HepG2 (cell line): ENCODE data around the gene MFRP. TPM values are rescaled to one million over a fixed set of nuclear protein-coding genes. Genes with fewer than 3 reads are reported as not detected.

Source experiments
- ATF6 ChIP-seq: sonication (generic); formaldehyde crosslinking; conservative IDR thresholded peaks from 2 replicates; pipeline ENCODE4 v1.4.0; 2020; ENCODE audit warnings: missing genetic modification reagents
- ATF7-NPFF ChIP-seq: sonication (generic); formaldehyde crosslinking; IDR thresholded peaks from 2 replicates; pipeline ENCODE4 v1.8.1; 2023; ENCODE audit warnings: mild to moderate bottlenecking, low read depth, missing genetic modification reagents, moderate library complexity
- CCAR2 ChIP-seq: fragments of 200-400 bp; formaldehyde crosslinking; optimal IDR thresholded peaks from 2 replicates; pipeline ENCODE3; 2018; ENCODE audit warnings: low read depth, mild to moderate bottlenecking, low read length, moderate library complexity
- E2F1 ChIP-seq: sonication (generic); formaldehyde crosslinking; IDR thresholded peaks from 2 replicates; pipeline ENCODE4 v1.5.0; 2020; ENCODE audit warnings: missing genetic modification reagents
- ELK4 ChIP-seq: sonication (generic); formaldehyde crosslinking; IDR thresholded peaks from 2 replicates; pipeline ENCODE4 v1.9.0; 2021; ENCODE audit warnings: missing genetic modification reagents, borderline replicate concordance
- GTF2F1 ChIP-seq: fragments of 150-350 bp; IDR thresholded peaks from 2 replicates; pipeline ENCODE4 v1.6.1; 2014; ENCODE audit warnings: low read length
- HES4 ChIP-seq: sonication (generic); formaldehyde crosslinking; IDR thresholded peaks from 2 replicates; pipeline ENCODE4 v1.9.0; 2021; ENCODE audit warnings: mild to moderate bottlenecking, missing genetic modification reagents, borderline replicate concordance
- HHEX ChIP-seq: IDR thresholded peaks from 2 replicates; pipeline ENCODE4 v1.6.1; 2016; ENCODE audit warnings: control low read depth
- MBD4 ChIP-seq: IDR thresholded peaks from 2 replicates; pipeline ENCODE4 v1.6.1; 2012; ENCODE audit warnings: low read length, inconsistent platforms, borderline replicate concordance
- NFKB2 ChIP-seq: sonication (generic); formaldehyde crosslinking; IDR thresholded peaks from 2 replicates; pipeline ENCODE4 v1.4.0; 2020; ENCODE audit warnings: missing genetic modification reagents, borderline replicate concordance
- NFRKB ChIP-seq: fragments of 450-650 bp; IDR thresholded peaks from 2 replicates; pipeline ENCODE4 v1.6.1; 2017
- NR2F6 ChIP-seq, 2 experiments: IDR thresholded peaks; 2 replicates each; pipeline ENCODE4 v1.6.1; 2016; ENCODE audit warnings: antibody characterized with exemption in 1 of 2, mild to moderate bottlenecking in 1 of 2
- REXO4 ChIP-seq: sonication (generic); formaldehyde crosslinking; IDR thresholded peaks from 2 replicates; pipeline ENCODE4 v1.8.0; 2022; ENCODE audit warnings: missing genetic modification reagents, mild to moderate bottlenecking, borderline replicate concordance
- SIN3B ChIP-seq: fragments of 150-350 bp; IDR thresholded peaks from 2 replicates; pipeline ENCODE4 v1.6.1; 2014; ENCODE audit warnings: low read length
- SMAD1 ChIP-seq: sonication (generic); formaldehyde crosslinking; IDR thresholded peaks from 2 replicates; pipeline ENCODE4 v1.4.0; 2020; ENCODE audit warnings: missing genetic modification reagents, low read depth, mild to moderate bottlenecking, borderline replicate concordance
- SOX6 ChIP-seq, 2 experiments: fragments of 450-650 bp in 1 of 2; sonication (generic) in 1 of 2; formaldehyde crosslinking in 1 of 2; IDR thresholded peaks; 2 replicates each; pipeline versions ENCODE4 v1.4.0 to v1.6.1; 2017 to 2020; ENCODE audit warnings: antibody characterized with exemption in 1 of 2, mild to moderate bottlenecking in 1 of 2, missing genetic modification reagents in 1 of 2
- SP2 ChIP-seq: sonication (generic); formaldehyde crosslinking; IDR thresholded peaks from 2 replicates; pipeline ENCODE4 v1.5.1; 2020; ENCODE audit warnings: mild to moderate bottlenecking, missing genetic modification reagents
- TEF ChIP-seq: sonication (generic); formaldehyde crosslinking; IDR thresholded peaks from 2 replicates; pipeline ENCODE4 v1.5.0; 2020; ENCODE audit warnings: missing genetic modification reagents
- ZBTB20 ChIP-seq: sonication (generic); formaldehyde crosslinking; IDR thresholded peaks from 2 replicates; pipeline ENCODE4 v1.8.1; 2023; ENCODE audit warnings: missing genetic modification reagents, low read depth, mild to moderate bottlenecking, borderline replicate concordance
- ZFP91 ChIP-seq: sonication (generic); formaldehyde crosslinking; IDR thresholded peaks from 2 replicates; pipeline ENCODE4 v1.9.0; 2022; ENCODE audit warnings: missing genetic modification reagents, mild to moderate bottlenecking, borderline replicate concordance
- ZNF225 ChIP-seq: sonication (generic); formaldehyde crosslinking; IDR thresholded peaks from 2 replicates; pipeline ENCODE4 v1.4.0; 2020; ENCODE audit warnings: mild to moderate bottlenecking, missing genetic modification reagents
- ZNF576 ChIP-seq: sonication (generic); formaldehyde crosslinking; IDR thresholded peaks from 2 replicates; pipeline ENCODE4 v1.4.0; 2020; ENCODE audit warnings: mild to moderate bottlenecking, missing genetic modification reagents
- polyA plus RNA-seq, 8 experiments: library from polyadenylated mRNA; depleted of rRNA in 3 of 8; stranded (reverse) in 7 of 8; unstranded in 1 of 8; fragments of >200 nt; fragmentation: Illumina TruSeq in 4 of 8; extraction: Trizol in 4 of 8; gene quantifications; 2 replicates each; pipeline versions ENCODE4 v1.2.1 to v1.2.3, GENCODE V29; 2011 to 2016; ENCODE audit warnings: low read depth in 4 of 8, missing spikeins in 1 of 8, mixed read lengths in 1 of 8; ENCODE audit not compliant: insufficient read depth in 1 of 8
- total RNA-seq, 5 experiments: library from RNA; depleted of rRNA; stranded (reverse); fragments of >200 nt; fragmentation: Illumina TruSeq; extraction: Trizol; gene quantifications; 2 replicates each; pipeline ENCODE4 v1.2.3, GENCODE V29; 2016; ENCODE audit warnings: low read depth in 1 of 5

MFRP gene
- total and polyA plus RNA-seq, 2 of the 13 experiments (the other 11 are each of a cell fraction or from before 2014, with no cell fraction given), result not detected

GRCh38 chr11:119316729-119317591, 29.5 kb downstream of the MFRP start, which contains the start of gene MCAM (continued):
- no peak for TF ChIP-seq NR2F6 (IDR thresholded peaks at IDR 0.05)
- TF ChIP-seq NR2F6 (CRISPR knock-in tag; IDR thresholded peaks at IDR 0.05), result no peak
- no peak for TF ChIP-seq HES4 (CRISPR knock-in tag)
- TF ChIP-seq SMAD1 (CRISPR knock-in tag), result no peak
- TF ChIP-seq NFKB2 (CRISPR knock-in tag), result peak; percentile 12; the same call in 1 of the 2 replicates
- TF ChIP-seq ZFP91 (CRISPR knock-in tag), result peak; percentile 60; the same call in 1 of the 2 replicates
- TF ChIP-seq ATF7-NPFF (CRISPR knock-in tag), result peak; percentile 76; the same call in 1 of the 2 replicates
- no peak for TF ChIP-seq ELK4 (CRISPR knock-in tag)
- TF ChIP-seq E2F1 (CRISPR knock-in tag), result no peak
- no peak for TF ChIP-seq ZBTB20 (CRISPR knock-in tag)
- TF ChIP-seq SOX6 (IDR thresholded peaks at IDR 0.05), result no peak
- TF ChIP-seq SOX6 (CRISPR knock-in tag; IDR thresholded peaks at IDR 0.05), result no peak
- no peak for TF ChIP-seq HHEX
- no peak; the same call in 1 of the 2 replicates for TF ChIP-seq TEF (CRISPR knock-in tag)
- no peak for TF ChIP-seq SIN3B
- no peak for TF ChIP-seq SP2 (CRISPR knock-in tag)
- TF ChIP-seq NFRKB, result no peak
- TF ChIP-seq CCAR2, result no peak
- no peak for TF ChIP-seq ZNF225 (CRISPR knock-in tag)
- TF ChIP-seq ZNF576 (CRISPR knock-in tag), result 0 out of 2 replicates have a peak, but pooled peaks have one; percentile 41
- TF ChIP-seq REXO4 (CRISPR knock-in tag), result no peak
- TF ChIP-seq MBD4, result no peak
- TF ChIP-seq GTF2F1, result no peak
- no peak for TF ChIP-seq ATF6 (CRISPR knock-in tag)
